ENCODE measurements around the gene DYNC1LI2.

DNA sequence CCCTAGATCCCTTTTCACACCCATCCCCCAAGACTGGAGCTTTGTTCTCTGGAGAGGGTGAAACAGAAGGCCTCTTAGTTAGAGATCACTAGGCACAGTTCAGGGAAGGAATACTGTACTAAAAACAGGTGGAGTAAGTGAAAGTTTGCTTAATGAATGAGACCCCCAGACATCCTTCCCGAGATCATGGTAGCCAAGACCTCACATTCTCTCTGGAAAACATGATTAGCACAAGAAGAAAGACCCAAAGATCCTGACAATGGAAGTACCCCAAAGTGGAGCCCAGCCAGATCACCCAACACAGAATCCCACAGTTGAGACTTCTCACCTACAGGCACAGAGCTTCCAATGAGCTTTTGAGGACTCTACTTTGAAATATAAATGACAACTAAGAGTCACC, 51.5 kb downstream of the DYNC1LI2 start:
- TF ChIP-seq, protein P1, sequence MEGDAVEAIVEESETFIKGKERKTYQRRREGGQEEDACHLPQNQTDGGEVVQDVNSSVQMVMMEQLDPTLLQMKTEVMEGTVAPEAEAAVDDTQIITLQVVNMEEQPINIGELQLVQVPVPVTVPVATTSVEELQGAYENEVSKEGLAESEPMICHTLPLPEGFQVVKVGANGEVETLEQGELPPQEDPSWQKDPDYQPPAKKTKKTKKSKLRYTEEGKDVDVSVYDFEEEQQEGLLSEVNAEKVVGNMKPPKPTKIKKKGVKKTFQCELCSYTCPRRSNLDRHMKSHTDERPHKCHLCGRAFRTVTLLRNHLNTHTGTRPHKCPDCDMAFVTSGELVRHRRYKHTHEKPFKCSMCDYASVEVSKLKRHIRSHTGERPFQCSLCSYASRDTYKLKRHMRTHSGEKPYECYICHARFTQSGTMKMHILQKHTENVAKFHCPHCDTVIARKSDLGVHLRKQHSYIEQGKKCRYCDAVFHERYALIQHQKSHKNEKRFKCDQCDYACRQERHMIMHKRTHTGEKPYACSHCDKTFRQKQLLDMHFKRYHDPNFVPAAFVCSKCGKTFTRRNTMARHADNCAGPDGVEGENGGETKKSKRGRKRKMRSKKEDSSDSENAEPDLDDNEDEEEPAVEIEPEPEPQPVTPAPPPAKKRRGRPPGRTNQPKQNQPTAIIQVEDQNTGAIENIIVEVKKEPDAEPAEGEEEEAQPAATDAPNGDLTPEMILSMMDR (IDR thresholded peaks at IDR 0.05) = no peak
- no peak for TF ChIP-seq POLR2A (IDR thresholded peaks at IDR 0.05)
- TF ChIP-seq POLR2AphosphoS5 (IDR thresholded peaks at IDR 0.05; ENCODE audit: insufficient read depth in 1 of 2, low read depth in 1 of 2) = no peak

Data from vagina (tissue), 2 donors.